UCSD-AML1 (cell line): ENCODE results near the gene SCG3.

ENCODE experiments used
- DNase-seq: peaks from one replicate; lab custom pipeline; 2025; ENCODE audit not compliant: unreplicated experiment; lab: John Stamatoyannopoulos, UW

SCG3 gene

DNA sequence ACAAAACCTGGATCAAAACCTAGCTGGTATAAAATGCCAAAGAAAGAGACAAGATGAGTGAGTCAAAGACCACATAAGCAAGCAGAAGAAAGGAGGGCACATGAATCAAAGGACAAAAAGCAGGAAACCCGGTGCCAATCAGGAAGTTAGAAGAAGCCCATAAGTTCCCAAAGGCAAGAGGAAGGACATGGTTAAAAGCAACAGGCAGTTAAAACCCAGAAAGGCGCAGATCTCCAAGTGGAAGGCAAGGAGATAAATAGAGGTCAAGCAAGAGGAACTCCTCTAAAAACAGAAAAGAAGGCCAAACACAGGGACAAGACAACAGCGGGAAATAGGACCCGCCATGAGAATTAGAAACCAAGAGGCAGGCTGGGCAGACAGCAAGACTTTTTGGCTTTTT lies 74.5 kb downstream of the SCG3 start:
- no peak for DNase-seq

DNA sequence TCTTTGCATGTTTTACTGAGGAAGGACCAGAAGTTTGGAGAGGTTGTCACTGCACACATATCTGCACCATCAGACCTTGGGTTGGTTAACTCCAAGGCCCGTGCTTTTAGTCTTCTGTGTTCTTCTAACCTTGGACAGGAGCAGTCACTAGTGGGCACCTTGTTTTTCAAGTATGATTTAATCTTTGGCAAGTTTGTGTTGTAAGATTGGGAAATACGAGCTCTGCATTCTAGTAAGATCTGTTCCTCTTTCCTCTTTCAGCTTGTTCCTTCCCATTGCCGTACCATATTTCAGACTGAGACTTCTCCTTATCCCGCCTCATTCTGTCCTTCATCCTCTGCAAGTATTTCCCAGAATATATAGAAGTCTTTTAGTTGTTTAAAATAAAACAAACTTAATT lies 75.2 kb downstream of the SCG3 start:
- no peak for DNase-seq

DNA sequence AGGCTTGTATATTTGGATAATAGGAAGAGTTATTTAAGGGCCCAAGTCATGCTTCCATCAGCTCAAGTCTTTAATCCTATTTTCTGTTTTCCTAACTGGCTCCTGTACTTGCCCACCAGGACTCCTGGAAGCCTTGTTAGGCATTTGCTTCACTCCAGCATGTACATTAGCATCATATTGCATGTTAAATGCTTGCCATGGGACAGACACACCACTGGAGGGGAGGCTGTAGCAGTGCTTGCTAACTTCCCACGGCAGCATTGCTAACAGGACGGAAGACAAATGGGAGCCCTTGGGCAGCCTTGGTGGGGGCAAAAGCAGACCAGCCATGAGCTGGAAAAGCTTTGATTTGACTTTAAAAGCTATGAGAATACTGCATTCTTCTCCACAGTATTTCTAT lies 76.1 kb downstream of the SCG3 start:
- DNase-seq = no peak

DNA sequence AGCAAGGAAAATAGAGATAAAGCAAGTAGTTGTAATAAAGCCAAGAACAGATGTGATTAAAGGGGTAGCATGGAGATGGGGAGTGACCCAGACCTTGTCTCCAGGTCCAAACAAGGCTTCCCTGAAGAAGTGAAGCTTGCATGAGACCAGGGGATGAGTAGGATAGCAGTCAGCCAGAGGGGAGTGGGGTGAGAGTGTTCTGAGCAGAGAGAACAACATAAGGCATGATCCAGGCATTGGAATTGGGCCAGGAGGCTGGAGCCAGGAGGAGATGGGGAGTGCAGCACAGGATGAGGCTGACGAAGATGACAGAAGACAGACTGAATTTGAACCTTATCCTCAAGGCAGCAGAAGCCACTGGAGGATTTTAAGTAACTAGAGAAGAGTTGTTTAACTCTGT lies 77.3 kb downstream of the SCG3 start:
- DNase-seq = no peak

DNA sequence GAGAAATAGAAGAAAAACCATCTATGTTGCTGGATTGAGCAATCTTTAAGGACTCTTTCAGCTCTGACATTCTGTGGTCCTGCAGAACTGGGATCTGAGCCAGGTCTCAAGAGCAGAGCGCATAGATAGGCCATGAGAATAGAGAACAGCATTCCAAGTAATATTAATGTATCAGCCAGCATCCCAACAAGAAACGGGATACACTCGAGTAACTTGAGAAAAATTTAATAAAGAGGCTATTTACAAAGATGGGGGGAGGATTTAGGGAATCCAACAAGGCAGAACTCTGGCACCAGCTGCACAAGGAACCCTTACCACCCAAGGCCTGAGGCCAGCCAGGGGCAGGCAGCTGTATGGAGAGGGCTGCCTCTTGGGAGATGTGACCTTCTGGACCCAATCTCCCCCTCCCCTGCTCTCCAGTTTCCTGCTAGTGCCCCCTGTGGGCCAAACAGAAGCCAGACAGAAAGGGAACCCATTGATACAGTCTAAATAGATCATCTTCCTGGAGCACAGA lies 78.3 kb downstream of the SCG3 start:
- no peak for DNase-seq

DNA sequence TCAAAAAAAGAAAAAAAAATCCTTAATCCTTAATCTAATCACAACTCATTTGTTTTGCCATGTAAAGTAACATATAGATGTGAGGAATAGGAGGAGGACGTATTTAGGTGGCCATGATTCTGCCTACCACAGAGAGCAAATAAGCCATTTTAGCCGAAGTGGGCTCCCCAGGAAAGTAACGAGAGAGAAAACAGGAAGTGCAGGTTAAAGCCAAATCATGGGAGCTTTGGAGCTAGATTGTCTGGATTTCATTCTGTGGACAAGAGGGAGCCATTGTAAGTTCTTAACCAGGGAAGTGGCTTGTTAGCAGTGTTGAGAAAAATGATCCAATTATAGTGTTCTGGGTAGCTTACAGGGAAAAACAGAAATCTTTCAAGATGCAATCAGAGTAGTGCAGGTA lies 79.5 kb downstream of the SCG3 start:
- DNase-seq = no peak

DNA sequence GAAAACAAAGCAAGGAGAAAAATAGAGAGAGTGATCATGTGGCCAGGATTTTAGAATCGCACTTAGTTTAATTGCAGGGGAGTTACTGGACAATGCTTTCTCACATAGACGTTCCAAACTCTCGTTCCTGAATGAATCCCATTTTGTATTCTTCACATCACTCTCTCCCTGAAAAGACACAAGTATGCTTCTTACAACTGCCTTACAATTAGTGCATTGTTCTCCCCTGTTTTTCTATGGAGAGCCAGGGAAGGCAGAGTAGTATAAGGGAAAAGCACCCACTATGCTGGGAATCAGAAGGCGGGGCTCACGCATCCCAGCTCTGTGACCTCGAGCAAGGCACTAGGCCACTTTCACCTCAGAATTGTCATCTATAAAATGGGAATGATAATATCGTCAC lies 84.4 kb downstream of the SCG3 start:
- no peak for DNase-seq

DNA sequence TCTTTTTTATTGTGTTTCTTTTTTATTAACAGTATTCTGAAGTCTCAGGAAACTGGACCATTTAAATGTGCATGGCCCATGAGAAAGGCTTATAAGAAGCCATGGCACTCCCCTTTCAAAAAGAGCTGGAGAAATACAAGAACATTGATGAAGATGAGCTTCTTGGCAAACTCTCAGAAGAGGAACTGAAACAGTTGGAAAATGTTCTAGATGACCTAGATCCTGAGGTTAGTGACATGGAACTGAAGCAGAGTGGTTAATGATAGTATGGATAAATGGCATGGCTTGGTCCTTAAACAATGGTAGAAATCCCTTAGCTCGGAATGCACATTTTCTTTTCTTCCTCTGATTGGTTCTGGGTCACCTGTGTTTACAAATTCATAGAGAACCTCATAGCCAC lies 85.0 kb downstream of the SCG3 start:
- no peak for DNase-seq

DNA sequence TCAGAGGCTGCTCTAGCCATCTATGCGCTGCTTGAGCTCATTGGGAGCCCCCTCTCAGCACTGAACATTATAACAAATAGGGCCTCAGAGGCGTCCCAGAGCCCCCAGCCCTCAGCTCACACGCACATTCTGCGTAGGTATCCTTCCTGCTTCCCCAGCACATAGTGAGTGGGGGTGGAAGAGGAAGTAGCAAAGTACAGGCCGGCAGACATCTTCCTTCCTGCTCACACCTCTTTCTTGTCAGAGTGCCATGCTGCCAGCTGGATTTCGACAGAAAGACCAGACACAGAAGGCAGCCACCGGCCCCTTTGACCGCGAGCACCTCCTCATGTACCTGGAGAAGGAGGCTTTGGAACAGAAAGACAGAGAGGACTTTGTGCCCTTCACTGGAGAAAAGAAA lies 86.7 kb downstream of the SCG3 start:
- DNase-seq = peak; percentile 26
